Measurements from ENCODE around the gene FRK. TPM values are rescaled to one million over a fixed set of nuclear protein-coding genes. Genes with fewer than 3 reads are reported as not detected.

Gene FRK
- total and polyA plus RNA-seq, 3 donors from 2014 or later: 1.5 to 3.7 (median 2.5) TPM

DNA sequence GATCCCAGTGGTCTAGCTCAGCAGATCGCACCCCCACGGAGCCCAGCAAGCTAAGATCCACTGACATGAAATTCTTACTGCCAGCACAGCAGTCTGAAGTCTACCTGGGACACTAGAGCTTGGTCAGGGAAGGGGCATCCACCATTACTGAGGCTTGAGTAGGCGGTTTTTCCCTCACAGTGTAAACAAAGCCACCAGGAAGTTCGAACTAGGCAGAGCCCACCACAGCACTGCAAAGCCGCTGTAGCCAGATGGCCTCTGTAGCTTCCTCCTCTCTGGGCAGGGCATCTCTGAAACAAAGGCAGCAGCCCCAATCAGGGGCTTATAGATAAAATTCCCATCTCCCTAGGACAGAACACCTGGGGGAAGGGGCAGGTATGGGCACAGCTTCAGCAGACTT, 18.8 kb downstream of the FRK start:
- no peak for DNase-seq
- TF ChIP-seq, protein P1, sequence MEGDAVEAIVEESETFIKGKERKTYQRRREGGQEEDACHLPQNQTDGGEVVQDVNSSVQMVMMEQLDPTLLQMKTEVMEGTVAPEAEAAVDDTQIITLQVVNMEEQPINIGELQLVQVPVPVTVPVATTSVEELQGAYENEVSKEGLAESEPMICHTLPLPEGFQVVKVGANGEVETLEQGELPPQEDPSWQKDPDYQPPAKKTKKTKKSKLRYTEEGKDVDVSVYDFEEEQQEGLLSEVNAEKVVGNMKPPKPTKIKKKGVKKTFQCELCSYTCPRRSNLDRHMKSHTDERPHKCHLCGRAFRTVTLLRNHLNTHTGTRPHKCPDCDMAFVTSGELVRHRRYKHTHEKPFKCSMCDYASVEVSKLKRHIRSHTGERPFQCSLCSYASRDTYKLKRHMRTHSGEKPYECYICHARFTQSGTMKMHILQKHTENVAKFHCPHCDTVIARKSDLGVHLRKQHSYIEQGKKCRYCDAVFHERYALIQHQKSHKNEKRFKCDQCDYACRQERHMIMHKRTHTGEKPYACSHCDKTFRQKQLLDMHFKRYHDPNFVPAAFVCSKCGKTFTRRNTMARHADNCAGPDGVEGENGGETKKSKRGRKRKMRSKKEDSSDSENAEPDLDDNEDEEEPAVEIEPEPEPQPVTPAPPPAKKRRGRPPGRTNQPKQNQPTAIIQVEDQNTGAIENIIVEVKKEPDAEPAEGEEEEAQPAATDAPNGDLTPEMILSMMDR (IDR thresholded peaks at IDR 0.05): no peak
- no peak for TF ChIP-seq POLR2A (IDR thresholded peaks at IDR 0.05)
- no peaks in the 10 kb centered on the region for H3K27me3 ChIP-seq
- no peak overlapping the region for H3K4me3 ChIP-seq
- 85 to 100% methylated on average over 2 to 5 of the region's 5 CpGs for WGBS, 2 donors
- H3K9me3 ChIP-seq: no peaks in the 10 kb centered on the region
- H3K27ac ChIP-seq: no peak overlapping the region
- H3K4me1 ChIP-seq: no peaks in the 10 kb centered on the region
- intact Hi-C loops (cut with DNase I; ENCODE audit: low total_unique reads): no loop called here
- H3K36me3 ChIP-seq (ENCODE audit: low read depth, missing control alignments): no peaks in the 10 kb centered on the region

DNA sequence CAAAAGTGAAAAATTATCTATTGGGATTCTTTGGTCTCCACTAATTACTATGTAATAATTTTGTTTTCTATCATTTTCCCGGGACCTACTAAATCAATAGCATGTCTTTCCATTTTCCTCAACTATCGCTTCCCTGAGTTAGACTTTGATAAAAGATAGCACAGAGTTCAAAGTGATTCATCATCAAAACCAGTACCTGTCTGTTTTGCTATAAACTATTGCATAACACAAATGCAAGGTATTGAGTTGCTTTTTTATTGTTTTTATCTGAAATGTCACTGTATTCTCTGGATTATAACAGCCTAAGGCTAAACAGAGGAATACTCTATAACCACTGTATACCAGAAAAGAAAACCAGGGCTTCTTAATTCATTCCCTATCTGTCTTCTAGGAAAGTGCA, 19.7 kb downstream of the FRK start:
- Histone ChIP-seq H3K27me3 (no peaks in the 10 kb centered on the region), H3K36me3 (ENCODE audit: low read depth, missing control alignments) (no peaks in the 10 kb centered on the region), H3K4me1 (no peaks in the 10 kb centered on the region), H3K27ac (no peak overlapping the region), H3K9me3 (no peaks in the 10 kb centered on the region), H3K4me3 (no peak overlapping the region)
- 85 to 95% methylated on average over 2 of the region's 2 CpGs for WGBS, 2 donors
- DNase-seq: no peak
- no peak for TF ChIP-seq POLR2A (IDR thresholded peaks at IDR 0.05)
- TF ChIP-seq, protein P1 (IDR thresholded peaks at IDR 0.05): no peak
- intact Hi-C loops (cut with DNase I; ENCODE audit: low total_unique reads): no loop called here

DNA sequence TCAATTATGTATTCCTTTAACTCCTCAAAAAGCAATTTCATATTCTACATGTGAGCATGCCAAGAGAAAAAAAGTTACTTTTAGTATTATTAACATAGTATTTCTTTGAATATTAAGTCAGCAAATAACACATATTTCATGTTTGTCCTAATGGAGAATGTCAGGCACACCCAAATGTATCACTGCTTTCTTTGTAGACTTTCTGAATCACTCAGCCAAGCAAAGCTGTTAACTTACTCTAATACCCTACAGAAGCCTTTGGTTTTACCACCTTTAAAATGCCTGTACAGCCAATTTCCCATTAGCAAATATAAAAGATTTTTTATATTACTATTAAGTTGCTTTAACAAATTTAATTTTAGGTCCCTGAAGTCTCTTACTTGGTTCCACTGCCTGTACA, 23.8 kb downstream of the FRK start:
- no peak for DNase-seq
- no peaks in the 10 kb centered on the region for H3K4me1 ChIP-seq
- H3K36me3 ChIP-seq (ENCODE audit: low read depth, missing control alignments): no peaks in the 10 kb centered on the region
- TF ChIP-seq POLR2A (IDR thresholded peaks at IDR 0.05): no peak
- TF ChIP-seq, protein P1 (IDR thresholded peaks at IDR 0.05): no peak
- intact Hi-C loops (cut with DNase I; ENCODE audit: low total_unique reads): no loop called here
- no peak overlapping the region for H3K27ac ChIP-seq
- no peaks in the 10 kb centered on the region for H3K27me3 ChIP-seq
- H3K4me3 ChIP-seq: no peak overlapping the region
- H3K9me3 ChIP-seq: no peaks in the 10 kb centered on the region

DNA sequence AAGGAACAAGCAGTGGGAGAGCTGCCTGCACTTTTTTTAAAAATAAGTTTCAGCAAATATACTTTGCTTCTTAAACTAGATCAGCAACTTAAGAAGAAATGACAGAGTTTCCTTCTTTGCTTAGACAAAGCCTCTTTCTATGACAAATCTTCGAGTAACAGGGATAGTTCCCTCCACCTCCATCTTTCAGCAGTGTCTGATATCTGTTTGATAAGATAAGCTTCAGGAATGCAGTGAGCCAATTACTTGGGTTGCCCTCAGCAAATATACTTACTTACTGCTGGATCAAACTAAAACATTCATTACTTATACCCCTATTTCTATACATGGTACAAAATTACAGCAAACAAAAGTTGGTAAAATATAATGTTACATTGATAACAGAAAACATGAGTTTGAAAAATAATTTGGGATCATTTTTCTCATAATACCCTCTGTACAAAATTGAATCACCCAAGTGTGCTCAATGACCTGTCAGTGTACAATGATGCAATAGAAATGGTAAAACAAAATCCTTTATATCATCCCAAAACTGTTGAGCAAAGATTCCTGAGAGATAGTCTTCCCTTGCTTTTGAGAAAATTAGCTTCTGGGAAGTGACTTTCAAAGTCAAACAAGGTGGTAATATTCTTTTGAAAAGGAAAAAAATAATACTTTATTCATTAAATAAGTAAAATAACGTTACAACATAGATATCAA, 24.5 kb downstream of the FRK start:
- Histone ChIP-seq H3K4me1 (no peaks in the 10 kb centered on the region), H3K27me3 (no peaks in the 10 kb centered on the region), H3K36me3 (ENCODE audit: low read depth, missing control alignments) (no peaks in the 10 kb centered on the region), H3K27ac (no peak overlapping the region), H3K9me3 (no peaks in the 10 kb centered on the region), H3K4me3 (no peak overlapping the region)
- TF ChIP-seq, protein P1 (IDR thresholded peaks at IDR 0.05): no peak
- TF ChIP-seq POLR2A (IDR thresholded peaks at IDR 0.05): no peak
- WGBS, 2 donors: 46 to 55% methylated on average over 2 of the region's 2 CpGs
- intact Hi-C loops (cut with DNase I; ENCODE audit: low total_unique reads): no loop called here
- DNase-seq: no peak

DNA sequence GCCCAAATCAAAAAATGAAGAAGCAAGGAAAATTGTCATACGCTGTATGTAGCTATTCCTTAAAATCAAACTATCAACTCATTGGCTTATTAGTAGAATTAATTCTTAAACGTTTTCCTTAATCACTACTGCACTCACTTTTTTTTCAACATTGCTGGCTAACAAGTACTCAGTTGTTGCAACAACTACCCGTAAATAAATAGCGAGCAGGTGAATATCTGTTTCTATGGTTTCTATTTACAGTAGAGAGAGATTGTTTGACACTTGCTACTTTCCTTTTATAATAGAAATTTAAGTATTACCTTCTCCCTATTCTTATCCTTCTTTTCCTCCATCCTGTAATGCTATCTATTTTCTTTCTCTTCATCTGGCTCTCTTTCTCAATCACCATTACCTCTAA, 25.1 kb downstream of the FRK start:
- no peak overlapping the region for H3K4me3 ChIP-seq
- no peaks in the 10 kb centered on the region for H3K36me3 ChIP-seq (ENCODE audit: low read depth, missing control alignments)
- no peak for DNase-seq
- H3K27me3 ChIP-seq: no peaks in the 10 kb centered on the region
- intact Hi-C loops (cut with DNase I; ENCODE audit: low total_unique reads): no loop called here
- WGBS, 2 donors: 82 to 83% methylated on average over 4 of the region's 4 CpGs
- no peak overlapping the region for H3K27ac ChIP-seq
- no peaks in the 10 kb centered on the region for H3K9me3 ChIP-seq
- TF ChIP-seq, protein P1 (IDR thresholded peaks at IDR 0.05): no peak
- no peak for TF ChIP-seq POLR2A (IDR thresholded peaks at IDR 0.05)
- no peaks in the 10 kb centered on the region for H3K4me1 ChIP-seq

All from testis (tissue), 3 donors.